Measurements from ENCODE around the gene ANKRD28. TPM values are rescaled to one million over a fixed set of nuclear protein-coding genes. Genes with fewer than 3 reads are reported as not detected.
"Not testable (repeated sequence)": the region's sequence is repeated elsewhere in the genome, so short reads cannot be mapped to it uniquely, and the experiment has no call there.

ANKRD28 gene
- total RNA-seq, 1 experiment from 2014 or later = 53.0 TPM

GRCh38 chr3:15623535-15624440, 174.0 kb downstream of the ANKRD28 start:
- POLR2A ChIA-PET (ENCODE audit: unreplicated experiment) = no interaction called here
- CTCF ChIA-PET = interaction anchor here (0.6 kb wide), 1 partner anchor 18 kb away, joined by 16 read pairs; no protein-coding TSS in a partner anchor
- H3K4me2 ChIP-seq (ENCODE audit: low read length) = no peak overlapping the region

GRCh38 chr3:15619659-15620464, 177.9 kb downstream of the ANKRD28 start:
- H3K4me3 ChIP-seq (ENCODE audit: low read length); H4K20me1 ChIP-seq (ENCODE audit: low read length); CTCF ChIA-PET; H3K36me3 ChIP-seq (ENCODE audit: low read depth, low read length); H3K4me2 ChIP-seq (ENCODE audit: low read length); POLR2A ChIA-PET (ENCODE audit: unreplicated experiment); H3K9me2 ChIP-seq (replicated peaks; ENCODE audit: low read length); H2AFZ ChIP-seq (ENCODE audit: low read length); intact Hi-C loops (cut with micrococcal nuclease); H3F3A ChIP-seq (ENCODE audit: low read length, unreplicated experiment); H3K9ac ChIP-seq (ENCODE audit: low read length); H3K79me2 ChIP-seq (ENCODE audit: low read length); BruUV-seq (replicated peaks); DNase-seq; H3K27ac ChIP-seq (ENCODE audit: low read length); ATAC-seq; H3K27me3 ChIP-seq (ENCODE audit: low read length); H3K4me1 ChIP-seq (ENCODE audit: insufficient read depth, low read length): not testable (repeated sequence)
- peaks cover 14% of the 10 kb centered on the region for H3K9me3 ChIP-seq (ENCODE audit: low read length)

More at GRCh38 chr3:15623535-15624440, 174.0 kb downstream of the ANKRD28 start:
- BruUV-seq (replicated peaks) = no TSS peak
- Histone ChIP-seq H4K20me1 (ENCODE audit: low read length) (no peaks in the 10 kb centered on the region), H3K79me2 (ENCODE audit: low read length) (no peaks in the 10 kb centered on the region), H2AFZ (ENCODE audit: low read length) (no peak overlapping the region), H3K9me2 (replicated peaks; ENCODE audit: low read length) (no peaks in the 10 kb centered on the region), H3K4me1 (ENCODE audit: insufficient read depth, low read length) (no peaks in the 10 kb centered on the region), H3K9me3 (ENCODE audit: low read length) (peaks cover 14% of the 10 kb centered on the region), H3K27me3 (ENCODE audit: low read length) (no peaks in the 10 kb centered on the region), H3K36me3 (ENCODE audit: low read depth, low read length) (peaks cover 8% of the 10 kb centered on the region; the same call in 1 of the 2 replicates), H3K9ac (ENCODE audit: low read length) (no peak overlapping the region), H3K4me3 (ENCODE audit: low read length) (no peak overlapping the region), H3F3A (ENCODE audit: low read length, unreplicated experiment) (no peaks in the 10 kb centered on the region), H3K27ac (ENCODE audit: low read length) (no peak overlapping the region)
- DNase-seq (no peak), ATAC-seq (no peak)
- intact Hi-C loops (cut with micrococcal nuclease) = no loop called here
- TF ChIP-seq CTCF (conservative IDR thresholded peaks at IDR 0.05; ENCODE audit: low read depth, low read length) (no peak), EZH2 (IDR thresholded peaks at IDR 0.05; ENCODE audit: low read length, unreplicated experiment) (no peak), EZH2phosphoT487 (IDR thresholded peaks at IDR 0.05; ENCODE audit: borderline replicate concordance, low read length) (no peak)

Small RNAs within 50 kb of the gene (microRNA-seq; reads per million reads assigned to microRNA genes)
- gene MIR3134 (ENCODE audit: unreplicated experiment) = not detected

Other genes starting within 250 kb of the ANKRD28 start
- 20.3 and 25.5 TPM in 2 replicates for gene HACL1, start 196.4 kb downstream of the ANKRD28 start, total RNA-seq (2014; rRNA removed)
- gene BTD, start 196.2 kb downstream of the ANKRD28 start, total RNA-seq (2014; rRNA removed) = 11.7 and 17.1 TPM in 2 replicates

All from PC-3 (cell line).